Ecto neural progenitor cell (in vitro differentiated cells): Measurements from ENCODE around the gene SMIM21.

Experiments
- DNase-seq: peaks from one replicate; pipeline ENCODE4 v3.0.0-alpha.2; 2018; ENCODE audit warnings: low spot score

The SMIM21 gene

DNA sequence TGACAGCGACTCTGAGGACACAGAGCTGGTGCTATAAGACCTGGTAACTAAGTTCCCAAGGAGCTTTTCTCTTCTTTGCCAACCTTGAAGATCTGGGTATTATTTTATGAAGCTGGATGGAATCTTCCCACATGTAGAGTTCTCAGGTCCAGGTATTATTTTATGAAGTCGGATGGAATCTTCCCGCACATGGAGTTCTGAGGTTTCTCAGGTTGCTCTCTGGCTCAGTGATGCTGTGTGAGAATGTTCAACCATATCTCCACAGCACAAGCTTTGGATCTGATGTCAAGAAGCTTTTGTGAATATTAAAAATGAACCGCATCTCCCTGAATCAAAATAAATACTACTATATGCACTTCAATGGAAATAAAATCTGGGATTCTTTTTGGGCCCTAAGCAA, at the start of gene SMIM21:
SMIM21 (minus strand) TSS at position 101 of the 400 bp plus-strand sequence. CDS start 140 bp downstream, outside the sequence.
- no peak for DNase-seq

DNA sequence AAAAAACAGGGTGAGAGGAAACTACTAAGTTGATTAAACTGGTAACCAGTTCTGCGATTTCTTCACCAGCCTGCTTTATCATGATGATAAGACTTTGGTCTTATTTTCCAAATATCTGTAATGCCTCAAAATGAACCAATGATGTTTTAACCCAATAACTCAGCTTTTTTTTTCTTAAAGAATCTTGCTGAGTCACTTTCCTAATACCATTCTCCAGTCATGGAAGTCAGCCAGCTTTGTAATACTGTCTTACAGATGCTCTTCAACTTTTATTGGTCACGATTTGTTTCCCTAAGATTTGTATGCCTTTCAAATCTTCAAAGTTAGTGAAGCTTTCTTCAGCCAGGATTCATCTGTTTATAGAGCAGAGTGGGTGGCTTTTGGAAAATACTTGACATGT, 47.7 kb upstream of the SMIM21 start:
- no peak for DNase-seq

DNA sequence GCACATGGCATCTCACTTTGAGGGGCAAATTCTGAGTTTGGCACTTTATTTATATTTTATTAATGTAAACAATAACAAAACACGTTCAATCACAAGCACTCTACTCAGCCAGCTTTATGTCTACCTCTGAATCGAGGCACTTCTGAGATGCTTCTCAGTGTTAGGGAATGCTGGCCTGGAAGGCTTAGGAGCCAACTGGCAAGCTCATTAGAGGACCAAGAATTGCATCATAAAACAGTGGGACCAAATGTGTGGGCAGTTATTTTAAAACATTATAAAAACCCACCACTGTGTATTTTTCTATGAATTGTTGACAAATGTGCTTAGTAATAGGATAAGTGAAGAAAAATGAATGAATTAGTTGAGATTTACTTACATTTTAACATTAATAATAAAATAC, 46.8 kb upstream of the SMIM21 start:
- no peak for DNase-seq

DNA sequence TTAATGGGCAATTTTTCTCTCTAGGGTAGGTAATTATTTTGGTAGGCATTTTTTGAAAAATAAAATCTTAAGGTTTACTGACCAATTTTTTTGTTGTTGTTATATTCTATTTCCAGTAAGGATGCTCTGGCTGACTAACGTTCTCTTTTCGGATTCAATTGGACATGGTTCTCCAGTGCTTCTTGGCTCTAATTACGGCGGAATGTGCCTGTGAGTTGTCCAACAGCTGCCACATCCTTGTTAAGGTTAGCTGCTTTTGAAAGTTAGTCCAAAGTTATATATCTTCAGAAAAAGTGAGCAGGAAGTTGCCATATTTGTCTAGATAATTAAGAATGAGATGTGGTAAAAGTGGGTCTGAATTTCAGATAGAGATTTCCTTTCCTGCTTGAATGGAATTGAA, 45.8 kb upstream of the SMIM21 start:
- no peak for DNase-seq

DNA sequence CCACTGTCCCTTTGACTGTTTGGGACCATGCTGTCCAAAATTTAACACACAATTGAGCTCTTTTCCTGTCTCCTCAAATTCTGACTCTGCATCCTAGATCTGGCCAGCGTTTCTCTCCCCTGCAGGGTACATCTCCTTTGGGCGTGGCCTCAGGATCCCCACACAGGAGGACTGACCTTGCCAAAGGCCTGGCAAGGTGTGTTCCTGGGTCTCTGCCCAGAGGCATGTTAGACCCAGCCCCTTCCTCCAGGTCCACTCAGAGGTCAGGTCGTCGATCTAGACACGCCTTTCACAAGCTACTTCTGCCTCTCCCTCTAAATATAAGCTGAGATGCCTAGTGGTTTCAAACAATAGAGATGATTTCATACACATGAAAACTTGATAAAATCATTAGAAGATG, 45.4 kb upstream of the SMIM21 start:
- DNase-seq, result no peak

DNA sequence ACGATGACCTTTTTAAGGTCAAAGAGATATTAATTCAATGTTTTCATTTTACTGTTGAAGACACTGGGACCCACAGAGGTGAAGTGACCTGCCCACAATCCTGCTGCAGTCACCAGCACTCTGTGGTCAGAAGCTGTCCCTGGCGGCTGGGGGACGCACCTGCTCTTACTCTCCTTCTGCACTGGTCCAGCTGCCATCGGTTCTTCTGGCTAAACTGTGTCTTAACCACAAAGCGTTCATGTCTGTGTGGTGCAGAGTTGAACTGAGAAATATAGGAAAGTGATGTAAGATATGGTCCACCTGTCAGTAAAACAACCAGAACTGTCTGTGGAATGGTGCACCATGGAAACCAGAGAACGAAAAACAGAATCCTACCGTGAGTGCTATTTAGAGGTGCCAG, 44.9 kb upstream of the SMIM21 start:
- no peak for DNase-seq

DNA sequence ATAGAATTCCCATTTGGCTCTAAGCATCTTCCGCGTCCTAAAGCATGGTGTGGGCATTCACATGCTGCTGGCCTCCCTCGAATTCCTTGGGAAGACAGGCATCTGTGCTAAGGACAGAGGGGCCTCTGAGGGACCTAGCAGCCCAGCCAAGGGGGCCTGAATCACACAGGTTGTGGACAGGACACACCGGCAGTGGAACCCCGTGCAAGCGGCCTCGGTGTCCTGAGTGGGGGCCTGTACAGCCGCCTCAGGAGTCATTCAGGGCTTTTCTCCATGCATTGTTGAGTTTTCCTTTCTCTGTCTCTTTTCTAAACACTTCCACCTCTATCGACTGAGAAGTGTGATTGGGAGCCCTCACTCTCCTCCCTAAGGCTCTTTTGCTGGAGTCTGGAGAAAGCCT, 44.3 kb upstream of the SMIM21 start:
- DNase-seq, result no peak

DNA sequence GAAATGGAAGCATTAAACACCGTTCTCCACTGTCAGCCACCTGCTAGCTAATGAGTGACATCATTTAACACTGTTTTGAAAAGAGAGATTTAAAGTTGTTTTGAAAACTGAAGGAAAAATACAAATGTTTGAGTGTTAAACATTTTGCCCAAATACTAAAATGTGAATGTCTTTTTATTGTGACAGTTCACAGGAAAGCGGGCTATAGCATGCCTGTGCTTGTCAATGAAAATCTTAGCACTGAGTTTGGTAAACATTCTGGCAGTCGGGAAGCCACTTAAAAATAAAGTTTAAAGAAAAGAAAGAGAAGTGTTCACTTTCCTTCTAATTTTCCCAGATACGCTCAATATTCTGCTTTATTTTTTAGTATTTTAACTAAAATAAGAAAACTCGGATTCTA, 40.3 kb upstream of the SMIM21 start:
- no peak for DNase-seq

DNA sequence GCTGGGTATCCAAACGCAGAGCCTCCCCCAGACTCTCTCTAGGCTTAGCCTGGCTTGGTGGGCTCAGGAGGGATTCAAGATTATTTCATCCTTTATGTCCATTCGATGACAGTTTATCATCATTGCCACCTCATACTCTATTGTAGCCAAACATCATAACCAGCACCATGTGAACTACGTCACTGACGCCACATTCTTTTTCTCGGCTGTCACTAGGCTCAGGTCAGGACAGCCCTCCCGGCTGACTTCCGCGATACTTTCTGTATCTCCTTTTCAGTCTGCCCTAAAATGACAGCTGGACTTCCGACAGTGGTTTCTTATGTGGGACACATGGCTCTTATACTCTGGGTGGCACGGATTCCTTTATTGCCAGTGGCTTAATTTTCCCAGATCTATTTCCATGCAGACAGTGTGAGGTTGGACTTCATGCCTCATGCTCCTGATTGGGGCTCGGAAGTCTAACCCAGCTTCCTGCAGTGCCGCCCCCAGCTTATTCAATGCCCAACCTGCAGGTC, 39.8 kb upstream of the SMIM21 start:
- DNase-seq, result no peak

DNA sequence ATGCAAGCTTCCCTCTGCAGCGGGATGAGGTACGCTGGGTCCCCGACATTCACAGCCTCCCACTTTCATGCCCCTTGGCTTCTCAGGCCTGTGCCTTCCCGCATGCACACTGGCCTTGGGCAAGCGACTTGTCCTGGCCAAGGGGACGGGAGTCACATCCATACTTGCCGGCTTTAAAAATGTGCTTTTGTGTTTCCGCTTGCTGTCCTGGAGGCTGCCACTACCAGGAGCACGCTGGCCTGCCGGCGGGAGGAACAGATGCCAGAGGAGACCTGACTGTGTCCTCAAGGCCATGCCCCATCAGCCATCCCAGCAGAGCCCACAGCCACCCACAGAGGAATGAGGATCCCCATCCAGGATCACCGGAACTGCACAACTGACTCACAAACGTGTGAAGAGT, 36.9 kb upstream of the SMIM21 start:
- no peak for DNase-seq

DNA sequence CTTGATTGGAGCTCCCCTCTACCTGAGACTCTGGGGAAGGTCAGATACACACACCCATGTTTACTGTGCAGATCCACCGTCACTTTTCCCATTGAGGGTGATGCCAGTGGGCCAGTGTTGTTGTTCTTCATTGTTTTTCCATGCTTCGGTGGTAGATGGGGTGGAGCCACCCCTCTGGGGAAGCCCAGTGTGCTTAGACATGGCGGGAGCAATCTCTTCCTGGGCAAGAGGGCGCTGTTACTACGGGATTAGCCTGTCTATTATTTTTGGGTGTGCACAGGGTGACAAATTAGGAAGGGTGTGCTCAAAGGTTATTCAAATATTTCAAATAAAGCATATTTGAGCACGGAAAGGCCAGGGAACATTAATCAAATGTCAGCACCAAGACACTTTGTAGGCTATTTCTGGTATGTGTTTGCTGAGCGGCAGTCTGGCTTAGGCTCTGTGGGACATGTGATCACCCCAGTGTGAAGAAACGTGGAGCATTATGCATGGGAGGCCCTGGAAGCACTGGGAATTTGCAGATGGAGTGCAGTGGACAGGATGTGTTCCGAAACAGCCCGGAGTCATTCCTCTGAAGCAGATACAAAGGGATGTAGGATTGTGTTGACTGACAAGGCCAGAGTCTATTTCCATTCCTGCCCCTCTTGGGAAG, 34.8 kb upstream of the SMIM21 start:
- no peak for DNase-seq

DNA sequence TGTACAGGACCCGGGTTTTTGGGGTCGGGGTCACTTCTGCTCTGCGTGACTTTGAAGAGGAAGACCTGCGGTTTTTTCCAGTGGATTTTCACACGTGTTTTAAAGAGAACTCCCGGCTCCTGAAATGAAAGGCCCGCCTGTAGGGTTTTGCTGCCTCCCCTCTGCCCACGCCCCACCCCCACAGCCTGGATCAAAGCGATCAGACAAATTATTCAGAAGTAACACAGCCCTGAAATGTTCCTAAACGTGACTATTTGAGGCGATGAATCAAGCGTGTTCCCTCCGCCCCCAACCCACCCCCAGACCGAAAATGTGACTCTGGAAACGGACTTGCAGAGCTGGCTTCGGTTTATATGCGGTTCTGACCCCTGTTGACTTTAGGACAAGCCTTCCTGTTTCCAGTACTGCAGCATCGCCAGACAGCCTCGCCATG, 28.7 kb upstream of the SMIM21 start:
- no peak for DNase-seq

DNA sequence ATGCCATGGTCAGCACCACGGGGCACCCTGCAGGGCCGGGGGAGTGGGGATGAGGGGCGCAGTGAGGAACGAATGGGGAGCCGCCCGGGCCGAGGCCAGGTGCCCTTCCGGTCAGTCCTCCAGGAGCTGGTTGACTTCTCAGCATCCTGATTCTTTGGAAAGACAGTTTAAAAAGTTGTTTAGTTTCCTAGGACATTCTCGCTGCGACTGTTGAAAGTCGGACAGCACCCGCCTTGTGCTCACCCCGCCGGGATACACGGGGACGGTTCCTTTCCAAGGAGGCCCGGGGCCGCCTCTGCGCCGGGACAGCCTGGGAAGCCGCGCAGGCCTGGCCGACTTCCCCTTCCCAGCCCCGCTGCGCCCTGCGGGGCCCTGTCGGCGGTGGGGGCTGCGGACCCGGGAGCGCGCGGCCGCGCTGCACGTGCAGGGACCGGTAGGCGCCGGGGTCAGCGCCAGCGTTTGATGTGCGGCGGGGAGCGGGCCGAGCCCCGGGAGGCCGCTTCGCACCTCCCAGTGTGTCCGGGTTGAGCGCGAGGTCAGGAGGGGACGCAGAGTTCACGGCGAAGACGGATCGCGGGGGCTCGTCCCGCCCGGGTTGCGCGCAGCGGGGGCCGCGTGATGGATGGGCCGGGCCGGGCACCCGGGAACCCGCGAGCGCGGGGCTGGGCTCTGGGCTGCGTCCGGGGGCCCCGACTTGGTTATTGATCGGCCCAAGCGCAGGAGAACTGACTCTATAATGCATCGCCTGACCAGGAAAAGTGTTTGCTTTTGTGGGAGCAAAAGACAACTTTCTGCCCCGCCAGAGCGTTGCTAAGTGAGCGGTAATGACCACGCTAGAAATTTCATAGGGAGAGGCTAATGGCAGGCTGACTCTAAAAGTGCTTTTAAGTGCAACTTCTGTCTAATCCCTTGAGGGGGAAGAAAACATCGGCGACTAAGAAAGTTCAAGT, 28.0 kb upstream of the SMIM21 start:
- peak; percentile 71 for DNase-seq

DNA sequence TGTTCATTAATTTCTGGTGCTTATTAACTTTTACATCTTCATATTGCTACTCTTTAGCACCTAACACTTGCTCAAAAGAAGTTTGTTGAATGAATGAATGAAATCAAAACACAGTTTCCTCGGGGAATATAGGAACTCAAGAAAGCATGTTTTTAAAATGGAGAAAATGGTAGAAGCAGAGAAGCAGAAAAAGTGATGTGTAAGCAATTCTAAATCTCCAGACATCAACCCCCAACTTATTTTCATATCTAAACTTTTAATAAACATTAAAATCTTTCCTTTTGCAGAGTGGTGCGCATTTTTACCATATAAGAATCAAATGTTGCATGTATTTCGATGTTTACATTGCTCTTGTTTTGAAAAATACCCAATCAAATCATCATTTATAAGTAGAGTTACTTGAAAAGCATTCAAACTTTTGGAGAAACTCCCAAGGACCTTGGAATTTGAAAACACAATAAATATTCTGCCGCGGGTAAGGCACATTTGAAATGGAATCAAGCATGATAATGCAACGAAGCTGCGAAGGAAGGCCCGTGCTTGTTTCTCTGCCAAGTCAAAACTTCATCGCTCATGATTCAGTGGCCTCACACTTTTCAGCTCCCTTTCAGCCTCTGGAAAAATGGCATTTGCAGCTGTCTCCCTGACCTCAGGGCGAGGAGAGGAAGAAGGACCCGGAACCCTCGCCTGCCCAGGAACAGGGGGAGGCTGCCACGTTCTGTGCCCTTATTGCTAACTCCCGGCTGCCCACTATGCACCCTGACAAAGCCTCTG, 26.7 kb upstream of the SMIM21 start:
- no peak for DNase-seq

DNA sequence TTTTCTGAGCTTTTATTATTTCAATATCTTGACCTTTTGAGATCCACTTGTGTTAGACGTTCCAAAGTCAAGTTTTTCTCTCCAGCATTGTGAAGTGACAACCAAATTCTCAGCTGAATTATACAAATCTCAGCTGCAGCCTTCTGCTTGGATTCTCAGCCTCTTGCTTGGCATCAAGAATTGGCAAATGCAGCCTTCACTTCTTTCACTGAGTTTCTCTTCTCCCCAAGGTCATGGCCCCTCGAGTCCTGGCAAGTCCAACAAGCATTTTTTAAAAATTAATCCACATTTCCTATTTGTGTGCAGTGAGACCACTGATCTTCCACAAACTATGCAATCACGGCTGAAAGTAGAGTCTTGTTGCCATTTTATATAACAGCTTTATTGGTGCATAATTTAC, 23.4 kb upstream of the SMIM21 start:
- DNase-seq, result no peak

DNA sequence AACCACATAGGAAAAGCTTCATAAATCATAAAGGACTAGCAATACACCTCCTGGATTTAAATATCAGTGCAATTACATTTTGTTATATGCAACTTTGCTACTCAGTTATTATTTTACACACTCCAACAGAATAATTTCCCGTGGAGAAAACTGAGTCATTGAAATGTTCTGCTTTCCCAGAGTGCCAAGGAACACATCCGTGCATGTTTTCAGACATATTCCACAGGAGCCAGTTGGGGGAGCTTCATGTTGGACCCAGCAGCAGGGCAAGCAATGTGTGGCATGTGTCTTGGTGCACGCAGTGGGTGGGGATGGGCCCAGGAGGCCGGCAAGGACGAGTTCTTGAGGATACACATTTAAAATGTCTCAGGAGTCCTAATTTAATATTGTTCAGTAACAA, 14.4 kb upstream of the SMIM21 start:
- DNase-seq, result no peak

DNA sequence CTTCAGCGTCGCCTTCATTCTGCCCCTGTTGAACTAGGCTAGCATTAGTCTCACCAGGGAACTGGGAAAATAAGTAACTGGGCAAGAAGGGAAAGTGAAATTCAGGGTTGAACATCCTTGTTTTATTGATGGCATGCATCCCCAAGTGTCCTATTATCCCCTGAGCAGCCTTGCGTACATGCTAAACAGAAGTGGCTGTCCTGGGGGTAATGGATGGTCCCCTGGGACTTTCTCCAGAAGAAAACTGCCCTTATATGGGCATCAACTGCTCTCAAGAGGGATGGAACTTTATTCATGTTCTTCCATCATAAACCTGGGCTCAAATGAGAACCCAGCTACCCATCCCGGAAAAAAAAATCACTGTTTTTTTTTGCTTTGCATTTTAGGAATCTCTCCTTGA, 11.8 kb upstream of the SMIM21 start:
- no peak for DNase-seq

DNA sequence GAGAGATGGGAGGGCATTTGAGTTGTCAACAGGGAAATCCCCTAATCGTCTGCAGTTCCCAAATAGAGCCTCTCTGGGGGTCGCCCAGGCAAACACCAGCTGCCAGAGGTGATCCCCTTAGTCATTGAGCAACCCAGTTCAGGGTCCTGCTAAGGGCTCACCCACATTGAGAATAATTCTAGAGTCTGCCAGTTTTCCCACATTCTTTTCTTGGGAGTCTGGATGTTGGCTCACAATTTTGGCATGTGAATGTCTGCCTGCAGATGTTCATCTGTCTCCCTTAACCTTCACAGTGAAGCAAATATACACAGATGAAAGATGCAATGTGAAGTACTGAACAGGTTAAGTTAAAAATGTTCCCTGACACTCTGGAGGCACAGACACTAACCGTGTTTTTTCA, 11.4 kb upstream of the SMIM21 start:
- DNase-seq, result no peak

DNA sequence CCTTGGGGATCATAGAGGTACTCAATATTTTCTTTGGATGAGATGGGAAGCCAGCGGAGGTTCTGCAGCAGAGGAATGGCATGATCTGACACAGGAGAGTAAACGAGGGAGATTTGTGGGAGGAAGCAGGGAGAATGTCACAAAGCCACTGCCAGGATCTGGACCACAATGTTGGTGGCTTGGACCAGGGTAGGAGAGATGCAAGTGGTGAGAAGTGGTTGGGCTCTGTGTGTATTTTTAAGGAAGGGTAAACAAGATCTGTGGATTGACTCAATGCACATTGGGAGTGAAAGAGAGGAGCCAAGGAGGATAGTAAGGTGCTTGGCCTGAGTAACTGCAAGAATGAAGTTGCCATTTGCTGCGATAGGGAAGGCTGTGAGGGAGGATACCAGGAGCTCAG, 10.5 kb upstream of the SMIM21 start:
- DNase-seq, result no peak

DNA sequence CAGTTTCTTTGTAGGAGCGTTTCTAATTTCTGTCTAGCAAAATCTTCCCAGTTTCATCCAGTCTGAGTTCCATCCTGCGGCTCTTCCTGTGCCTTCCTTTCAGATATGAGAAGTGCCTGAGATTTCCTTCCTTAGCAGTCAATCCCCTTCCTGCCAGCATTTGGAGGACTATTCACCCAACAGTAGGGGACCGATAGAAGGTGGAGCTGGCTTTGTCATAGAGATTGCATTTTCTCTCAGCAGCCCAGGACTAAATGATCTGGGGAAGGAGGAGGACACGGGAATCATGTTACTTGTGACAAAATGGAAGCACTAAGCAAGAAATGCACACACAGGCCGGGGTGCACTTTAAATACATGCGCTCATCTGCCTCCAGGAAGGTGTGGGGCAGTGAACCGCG, 5.6 kb upstream of the SMIM21 start:
- no peak for DNase-seq

DNA sequence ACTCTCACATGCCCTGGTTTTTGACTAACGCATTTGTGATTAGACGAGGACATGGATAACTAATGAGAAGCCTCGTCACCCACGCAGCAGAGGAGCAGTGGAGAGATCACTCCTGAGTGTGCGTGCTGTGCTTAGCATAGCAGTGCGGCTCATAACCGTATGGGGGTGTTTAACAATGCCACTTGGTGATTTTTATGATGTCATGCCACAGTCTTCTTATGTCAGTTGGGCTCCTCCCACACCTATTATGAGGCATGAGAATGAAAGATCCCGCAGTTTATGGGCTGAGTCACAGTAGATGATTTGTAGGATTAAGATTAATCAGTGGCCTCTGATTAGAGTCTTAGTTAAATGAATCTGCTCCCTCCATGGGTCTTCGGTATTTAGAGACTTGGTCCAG, 2.5 kb upstream of the SMIM21 start:
- no peak for DNase-seq

DNA sequence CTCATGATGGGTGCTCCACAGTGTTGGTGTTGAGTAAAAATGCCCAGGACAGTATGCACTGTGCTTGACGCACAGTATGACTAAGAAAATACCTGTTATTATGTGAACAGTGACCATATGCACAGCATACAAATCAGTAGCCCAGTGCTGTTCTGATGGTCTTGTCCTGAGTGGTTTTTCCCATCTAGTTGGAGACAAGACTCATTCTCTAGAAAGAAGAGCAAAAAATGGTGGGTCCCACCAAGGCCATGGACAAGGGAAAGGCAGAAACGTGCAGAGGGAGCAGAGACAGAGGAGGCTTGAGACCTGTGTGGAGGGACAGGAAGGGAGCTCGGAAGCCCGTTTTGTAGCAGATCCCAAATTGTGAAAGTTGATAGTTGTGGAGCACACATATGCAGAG, 987 bp upstream of the SMIM21 start:
- DNase-seq, result no peak
